ENCODE data around the gene ALG14. TPM values are rescaled to one million over a fixed set of nuclear protein-coding genes. Genes with fewer than 3 reads are reported as not detected.

Gene ALG14
- total RNA-seq, 1 experiment from 2014 or later, result 5.7 TPM

DNA sequence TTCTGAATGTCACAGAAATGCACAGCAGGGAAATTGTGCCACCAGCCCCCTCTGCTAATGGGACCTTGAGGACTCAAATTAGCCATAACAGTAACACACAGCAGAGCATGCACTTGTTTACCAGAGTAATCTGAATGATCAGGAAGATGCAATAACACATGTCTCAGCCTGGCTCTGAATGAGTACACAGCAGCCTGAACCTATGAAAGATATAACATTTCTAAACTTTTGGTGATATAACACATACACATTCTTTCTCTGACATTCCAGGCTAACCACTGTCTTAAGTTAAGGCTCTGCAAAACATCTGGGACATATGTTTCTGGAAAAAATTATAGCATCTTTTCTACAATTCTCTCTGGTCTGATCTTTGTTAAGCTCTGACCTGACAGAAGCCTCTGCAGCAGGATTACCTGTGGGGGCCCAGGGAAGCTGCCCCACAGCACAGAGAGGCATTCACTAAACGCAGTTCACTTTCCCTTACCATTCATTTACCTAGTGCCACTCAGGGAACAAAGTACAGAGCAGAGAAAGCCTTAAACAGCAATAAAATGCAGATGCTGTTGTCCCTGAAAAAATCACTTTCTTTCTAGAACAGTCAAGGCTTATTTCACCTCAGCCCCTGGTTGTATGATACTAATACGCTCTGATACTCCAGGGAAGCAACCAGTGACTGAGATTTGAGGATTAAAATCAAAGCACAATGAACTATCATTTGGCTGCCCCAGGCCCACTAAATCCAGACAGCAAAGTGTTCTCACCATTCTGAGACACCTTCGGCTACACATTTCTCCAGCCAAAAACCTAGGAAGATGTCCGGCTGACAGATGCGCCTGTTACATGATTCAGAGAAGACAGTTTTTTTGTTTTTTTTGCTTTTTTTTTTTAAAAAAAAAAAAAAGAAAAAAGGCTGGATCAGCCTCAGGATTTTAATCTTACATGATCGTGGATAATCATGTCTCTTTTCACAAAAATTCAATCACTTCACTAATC is 91.9 kb downstream of the ALG14 start:
- H3K79me2 ChIP-seq (ENCODE audit: insufficient read depth, low read length), result no peaks in the 10 kb centered on the region
- H3K27me3 ChIP-seq (ENCODE audit: insufficient read depth, low read length), result no peaks in the 10 kb centered on the region
- H3K27ac ChIP-seq (ENCODE audit: low read depth, low read length), result no peak overlapping the region
- intact Hi-C loops (cut with micrococcal nuclease), result no loop called here
- ChIA-PET RAD21 (ENCODE audit: low non-redundant PET in 1 of 2, low total read pairs in 2 of 2, uncharacterized antibody in 2 of 2, unreplicated experiment in 2 of 2) (interaction anchor here in 1 of 2 experiments (0.7 kb wide), 1 partner anchor 439 kb away, joined by 3 read pairs; no protein-coding TSS in a partner anchor), POLR2A (no interaction called here), CTCF (no interaction called here)
- no peaks in the 10 kb centered on the region for H3K9me3 ChIP-seq (ENCODE audit: control insufficient read depth in 1 of 2, insufficient read depth in 1 of 2, low read depth in 1 of 2, low read length in 2 of 2)
- no peaks in the 10 kb centered on the region for H4K20me1 ChIP-seq (ENCODE audit: insufficient read depth)
- no peak overlapping the region for H3K9ac ChIP-seq (ENCODE audit: low read length)
- no peak overlapping the region for H2AFZ ChIP-seq (ENCODE audit: low read depth, low read length, poor library complexity, severe bottlenecking)
- H3K4me2 ChIP-seq (ENCODE audit: low read length), result no peak overlapping the region
- BruUV-seq (replicated peaks), result no TSS peak
- no peaks in the 10 kb centered on the region for H3K36me3 ChIP-seq (ENCODE audit: control insufficient read depth in 1 of 2, insufficient read depth in 2 of 2, low read length in 2 of 2)
- H3K9me2 ChIP-seq (ENCODE audit: insufficient read depth), result no peaks in the 10 kb centered on the region
- no peaks in the 10 kb centered on the region for H3K4me1 ChIP-seq (ENCODE audit: control insufficient read depth in 1 of 2, insufficient read depth in 2 of 2, low read length in 2 of 2)
- ATAC-seq, result no peak
- no peak overlapping the region for H3K4me3 ChIP-seq (replicated peaks in 1 of 2; ENCODE audit: low read depth in 1 of 2, low read length in 2 of 2)
- DNase-seq (ENCODE audit: low read depth, low spot score), result no peak
- TF ChIP-seq POLR2AphosphoS5 (IDR thresholded peaks at IDR 0.05; ENCODE audit: low read depth, low read length), result no peak
- no peak for TF ChIP-seq ELF1 (IDR thresholded peaks at IDR 0.05; ENCODE audit: borderline replicate concordance, low read depth)
- TF ChIP-seq, protein P1, sequence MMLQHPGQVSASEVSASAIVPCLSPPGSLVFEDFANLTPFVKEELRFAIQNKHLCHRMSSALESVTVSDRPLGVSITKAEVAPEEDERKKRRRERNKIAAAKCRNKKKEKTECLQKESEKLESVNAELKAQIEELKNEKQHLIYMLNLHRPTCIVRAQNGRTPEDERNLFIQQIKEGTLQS (IDR thresholded peaks at IDR 0.05), result no peak
- TF ChIP-seq ZFX (IDR thresholded peaks at IDR 0.05), result no peak
- TF ChIP-seq, protein P2, sequence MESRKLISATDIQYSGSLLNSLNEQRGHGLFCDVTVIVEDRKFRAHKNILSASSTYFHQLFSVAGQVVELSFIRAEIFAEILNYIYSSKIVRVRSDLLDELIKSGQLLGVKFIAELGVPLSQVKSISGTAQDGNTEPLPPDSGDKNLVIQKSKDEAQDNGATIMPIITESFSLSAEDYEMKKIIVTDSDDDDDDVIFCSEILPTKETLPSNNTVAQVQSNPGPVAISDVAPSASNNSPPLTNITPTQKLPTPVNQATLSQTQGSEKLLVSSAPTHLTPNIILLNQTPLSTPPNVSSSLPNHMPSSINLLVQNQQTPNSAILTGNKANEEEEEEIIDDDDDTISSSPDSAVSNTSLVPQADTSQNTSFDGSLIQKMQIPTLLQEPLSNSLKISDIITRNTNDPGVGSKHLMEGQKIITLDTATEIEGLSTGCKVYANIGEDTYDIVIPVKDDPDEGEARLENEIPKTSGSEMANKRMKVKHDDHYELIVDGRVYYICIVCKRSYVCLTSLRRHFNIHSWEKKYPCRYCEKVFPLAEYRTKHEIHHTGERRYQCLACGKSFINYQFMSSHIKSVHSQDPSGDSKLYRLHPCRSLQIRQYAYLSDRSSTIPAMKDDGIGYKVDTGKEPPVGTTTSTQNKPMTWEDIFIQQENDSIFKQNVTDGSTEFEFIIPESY (IDR thresholded peaks at IDR 0.05; ENCODE audit: extremely low read depth, insufficient replicate concordance, low read length), result no peak
- TF ChIP-seq, protein P3, sequence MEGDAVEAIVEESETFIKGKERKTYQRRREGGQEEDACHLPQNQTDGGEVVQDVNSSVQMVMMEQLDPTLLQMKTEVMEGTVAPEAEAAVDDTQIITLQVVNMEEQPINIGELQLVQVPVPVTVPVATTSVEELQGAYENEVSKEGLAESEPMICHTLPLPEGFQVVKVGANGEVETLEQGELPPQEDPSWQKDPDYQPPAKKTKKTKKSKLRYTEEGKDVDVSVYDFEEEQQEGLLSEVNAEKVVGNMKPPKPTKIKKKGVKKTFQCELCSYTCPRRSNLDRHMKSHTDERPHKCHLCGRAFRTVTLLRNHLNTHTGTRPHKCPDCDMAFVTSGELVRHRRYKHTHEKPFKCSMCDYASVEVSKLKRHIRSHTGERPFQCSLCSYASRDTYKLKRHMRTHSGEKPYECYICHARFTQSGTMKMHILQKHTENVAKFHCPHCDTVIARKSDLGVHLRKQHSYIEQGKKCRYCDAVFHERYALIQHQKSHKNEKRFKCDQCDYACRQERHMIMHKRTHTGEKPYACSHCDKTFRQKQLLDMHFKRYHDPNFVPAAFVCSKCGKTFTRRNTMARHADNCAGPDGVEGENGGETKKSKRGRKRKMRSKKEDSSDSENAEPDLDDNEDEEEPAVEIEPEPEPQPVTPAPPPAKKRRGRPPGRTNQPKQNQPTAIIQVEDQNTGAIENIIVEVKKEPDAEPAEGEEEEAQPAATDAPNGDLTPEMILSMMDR (IDR thresholded peaks at IDR 0.05 in 2 of 3, conservative IDR thresholded peaks at IDR 0.05 in 1 of 3; ENCODE audit: borderline replicate concordance in 1 of 3, insufficient read depth in 1 of 3, low read depth in 2 of 3, low read length in 2 of 3), result no peak
- TF ChIP-seq ZNF274 (IDR thresholded peaks at IDR 0.05; ENCODE audit: low read depth, low read length), result no peak
- TF ChIP-seq CBX3 (IDR thresholded peaks at IDR 0.05; ENCODE audit: low read depth), result no peak
- TF ChIP-seq FOSL1 (IDR thresholded peaks at IDR 0.05; ENCODE audit: low read depth), result no peak
- no peak for TF ChIP-seq TCF7L2 (IDR thresholded peaks at IDR 0.05; ENCODE audit: borderline replicate concordance, extremely low read depth, insufficient read depth, insufficient read length)
- TF ChIP-seq EZH2phosphoT487 (IDR thresholded peaks at IDR 0.05; ENCODE audit: borderline replicate concordance), result no peak
- no peak for TF ChIP-seq JUND (IDR thresholded peaks at IDR 0.05)
- no peak for TF ChIP-seq CEBPB (IDR thresholded peaks at IDR 0.05; ENCODE audit: low read depth)
- TF ChIP-seq, protein P4, sequence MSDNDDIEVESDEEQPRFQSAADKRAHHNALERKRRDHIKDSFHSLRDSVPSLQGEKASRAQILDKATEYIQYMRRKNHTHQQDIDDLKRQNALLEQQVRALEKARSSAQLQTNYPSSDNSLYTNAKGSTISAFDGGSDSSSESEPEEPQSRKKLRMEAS (IDR thresholded peaks at IDR 0.05), result no peak
- TF ChIP-seq, protein P5, sequence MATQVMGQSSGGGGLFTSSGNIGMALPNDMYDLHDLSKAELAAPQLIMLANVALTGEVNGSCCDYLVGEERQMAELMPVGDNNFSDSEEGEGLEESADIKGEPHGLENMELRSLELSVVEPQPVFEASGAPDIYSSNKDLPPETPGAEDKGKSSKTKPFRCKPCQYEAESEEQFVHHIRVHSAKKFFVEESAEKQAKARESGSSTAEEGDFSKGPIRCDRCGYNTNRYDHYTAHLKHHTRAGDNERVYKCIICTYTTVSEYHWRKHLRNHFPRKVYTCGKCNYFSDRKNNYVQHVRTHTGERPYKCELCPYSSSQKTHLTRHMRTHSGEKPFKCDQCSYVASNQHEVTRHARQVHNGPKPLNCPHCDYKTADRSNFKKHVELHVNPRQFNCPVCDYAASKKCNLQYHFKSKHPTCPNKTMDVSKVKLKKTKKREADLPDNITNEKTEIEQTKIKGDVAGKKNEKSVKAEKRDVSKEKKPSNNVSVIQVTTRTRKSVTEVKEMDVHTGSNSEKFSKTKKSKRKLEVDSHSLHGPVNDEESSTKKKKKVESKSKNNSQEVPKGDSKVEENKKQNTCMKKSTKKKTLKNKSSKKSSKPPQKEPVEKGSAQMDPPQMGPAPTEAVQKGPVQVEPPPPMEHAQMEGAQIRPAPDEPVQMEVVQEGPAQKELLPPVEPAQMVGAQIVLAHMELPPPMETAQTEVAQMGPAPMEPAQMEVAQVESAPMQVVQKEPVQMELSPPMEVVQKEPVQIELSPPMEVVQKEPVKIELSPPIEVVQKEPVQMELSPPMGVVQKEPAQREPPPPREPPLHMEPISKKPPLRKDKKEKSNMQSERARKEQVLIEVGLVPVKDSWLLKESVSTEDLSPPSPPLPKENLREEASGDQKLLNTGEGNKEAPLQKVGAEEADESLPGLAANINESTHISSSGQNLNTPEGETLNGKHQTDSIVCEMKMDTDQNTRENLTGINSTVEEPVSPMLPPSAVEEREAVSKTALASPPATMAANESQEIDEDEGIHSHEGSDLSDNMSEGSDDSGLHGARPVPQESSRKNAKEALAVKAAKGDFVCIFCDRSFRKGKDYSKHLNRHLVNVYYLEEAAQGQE (IDR thresholded peaks at IDR 0.05; ENCODE audit: low read depth), result no peak
- TF ChIP-seq EGR1 (IDR thresholded peaks at IDR 0.05; ENCODE audit: low read depth), result no peak

Data from HCT116 (cell line).